Activated naive CD8-positive, alpha-beta T cell treated with anti-CD3 and anti-CD28 coated beads, Interleukin-2, amount 10 ng/mL, durations not matched to agents 7 days and 5 days (primary cell): ENCODE results near the gene SRBD1. TPM values are rescaled to one million over a fixed set of nuclear protein-coding genes. Genes with fewer than 3 reads are reported as not detected.

Experiments used
- ATAC-seq: fragments of 150-1000 bp; cut with Tn5 transposase; one replicate; pipeline ENCODE4 v1.10.0; 2021; ENCODE audit warnings: low read depth, moderate library complexity
- POLR2A ChIA-PET: fragments of 350-600 bp; sonication (Branson Sonifier 250); formaldehyde crosslinking; loops from one replicate; lab custom pipeline; 2021; ENCODE audit warnings: antibody characterized with exemption; lab: Charles Lee
- DNase-seq: peaks from one replicate; pipeline ENCODE4 v3.0.0; 2021
- H3K27ac Mint-ChIP-seq: one replicate; pipeline ENCODE4 v1.8.0; 2022; ENCODE audit warnings: mild to moderate bottlenecking, mixed read lengths
- H3K27me3 Mint-ChIP-seq: one replicate; pipeline ENCODE4 v1.8.0; 2022; ENCODE audit warnings: mild to moderate bottlenecking, moderate library complexity, mixed read lengths
- H3K36me3 Mint-ChIP-seq: one replicate; pipeline ENCODE4 v1.8.0; 2021; ENCODE audit warnings: mild to moderate bottlenecking, mixed read lengths
- H3K4me1 Mint-ChIP-seq: one replicate; pipeline ENCODE4 v1.8.0; 2021; ENCODE audit warnings: mixed read lengths
- H3K4me3 Mint-ChIP-seq: one replicate; pipeline ENCODE4 v1.8.0; 2022; ENCODE audit warnings: mild to moderate bottlenecking, moderate library complexity, mixed read lengths
- H3K9me3 Mint-ChIP-seq: one replicate; pipeline ENCODE4 v1.8.0; 2021; ENCODE audit warnings: mixed read lengths
- total RNA-seq, 2 experiments: library from RNA; stranded (reverse); gene quantifications; one replicate each; pipeline ENCODE4 v1.2.3, GENCODE V29; 2021

The SRBD1 gene
- total RNA-seq, 2 experiments from 2014 or later: 20.5 to 23.9 TPM

DNA sequence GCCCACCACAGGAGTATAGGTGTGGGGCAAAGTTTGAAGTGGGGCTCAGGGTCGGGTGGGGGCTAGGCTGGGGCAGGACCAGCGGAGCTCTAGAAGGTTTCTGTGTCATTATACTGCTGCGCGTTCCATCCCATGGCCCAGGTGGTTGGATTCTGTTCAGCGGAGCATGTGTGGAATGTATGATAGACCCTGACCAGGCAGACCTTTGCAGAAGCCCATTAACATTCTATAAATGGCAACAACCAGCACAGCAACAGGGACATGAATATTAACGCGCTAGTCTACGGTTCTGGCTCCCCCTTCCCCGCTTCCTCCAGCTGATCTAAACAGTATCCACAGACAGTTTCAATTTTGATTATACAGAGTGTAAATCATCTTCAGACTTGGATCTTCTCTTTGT lies 36.3 kb upstream of the SRBD1 start:
- H3K36me3 Mint-ChIP-seq: peaks cover 6% of the 10 kb centered on the region
- H3K9me3 Mint-ChIP-seq: no peaks in the 10 kb centered on the region
- peaks cover 12% of the 10 kb centered on the region for H3K4me1 Mint-ChIP-seq
- H3K27me3 Mint-ChIP-seq: peaks cover 14% of the 10 kb centered on the region
- no peak overlapping the region for H3K27ac Mint-ChIP-seq
- no peak for DNase-seq
- POLR2A ChIA-PET: interaction anchor here (0.6 kb wide), 1 partner anchor 980 kb away, joined by 5 read pairs; no protein-coding TSS in a partner anchor
- no peak overlapping the region for H3K4me3 Mint-ChIP-seq
- ATAC-seq: no peak

DNA sequence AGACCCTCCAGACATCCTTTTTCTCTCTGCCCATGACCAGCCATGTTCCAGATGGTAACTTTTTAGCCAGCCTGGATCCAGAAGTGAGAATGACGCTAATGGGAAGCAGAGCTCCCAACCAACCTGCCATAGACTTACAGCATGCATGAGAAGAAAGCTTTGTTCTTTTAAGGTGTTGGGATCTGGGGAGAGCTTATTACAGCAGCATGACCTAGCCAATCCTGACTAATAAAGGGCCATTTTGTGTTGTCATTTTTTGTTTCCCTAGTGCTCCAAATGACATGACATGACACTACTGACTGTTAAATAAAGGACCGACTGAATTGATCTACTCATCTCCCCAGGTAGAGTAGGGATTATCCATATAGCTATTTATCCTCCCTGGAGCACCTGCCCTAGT lies 35.2 kb upstream of the SRBD1 start:
- Mint-ChIP-seq H3K9me3 (no peaks in the 10 kb centered on the region), H3K4me3 (no peak overlapping the region), H3K27ac (no peak overlapping the region), H3K4me1 (peaks cover 17% of the 10 kb centered on the region), H3K27me3 (peaks cover 23% of the 10 kb centered on the region), H3K36me3 (peaks cover 6% of the 10 kb centered on the region)
- DNase-seq (no peak), ATAC-seq (no peak)
- POLR2A ChIA-PET: interaction anchor here (1.3 kb wide), 1 partner anchor 133 kb away, joined by 4 read pairs; no protein-coding TSS in a partner anchor

DNA sequence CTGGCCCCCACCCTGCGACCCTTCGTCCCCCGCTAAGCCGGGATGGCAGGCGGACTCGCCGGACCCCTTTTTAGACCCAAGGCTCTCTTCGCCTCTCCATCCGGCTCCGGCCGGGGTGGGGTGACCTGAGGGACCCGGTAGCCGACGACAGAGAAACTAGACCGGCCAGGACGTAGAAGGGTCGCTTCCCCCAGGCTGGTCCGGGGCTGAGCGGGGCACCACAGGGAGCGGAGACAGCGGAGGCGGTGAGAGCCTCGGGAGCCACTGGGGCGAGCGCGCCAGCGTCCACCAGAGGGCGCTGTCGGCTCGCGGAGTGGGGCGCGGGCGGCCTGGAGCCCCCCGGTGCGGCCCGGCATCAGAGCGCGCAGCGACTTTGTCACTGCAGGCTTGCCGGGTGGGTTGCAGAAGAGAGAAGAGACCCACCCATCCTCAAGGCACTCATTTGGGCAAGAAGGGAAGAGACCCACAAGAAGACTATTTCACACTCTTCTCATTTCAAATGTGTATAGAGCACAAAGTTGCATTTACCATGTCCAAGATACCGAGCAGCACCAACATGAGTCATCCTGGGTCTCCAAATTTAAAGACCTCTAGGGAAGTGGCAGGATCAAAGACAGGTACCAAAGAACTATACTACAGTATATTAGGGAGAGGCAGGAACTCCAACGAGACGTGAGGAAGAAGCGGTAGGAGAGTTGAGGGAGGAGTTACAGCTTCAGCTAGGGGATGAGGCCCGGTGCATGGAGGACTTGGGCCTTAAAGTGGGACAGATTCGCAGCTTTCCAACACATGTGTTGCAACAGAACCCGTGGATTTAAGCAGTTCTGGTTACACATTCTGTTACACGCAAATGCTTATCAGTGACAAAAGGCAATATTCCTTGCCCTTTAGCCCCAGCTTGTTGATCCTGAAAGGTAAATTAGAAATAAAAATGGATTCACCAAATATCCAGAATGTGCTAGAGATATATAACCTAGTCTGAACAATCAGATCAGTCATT lies 32.8 kb upstream of the SRBD1 start:
- Mint-ChIP-seq H3K4me3 (peak overlapping the region; percentile 72), H3K9me3 (no peaks in the 10 kb centered on the region), H3K27me3 (peaks cover 32% of the 10 kb centered on the region), H3K36me3 (peaks cover 4% of the 10 kb centered on the region), H3K4me1 (peaks cover 15% of the 10 kb centered on the region), H3K27ac (no peak overlapping the region)
- POLR2A ChIA-PET: interaction anchor here (1.1 to 1.3 kb wide), 2 partner anchors 76 to 135 kb away, joined by 3 to 4 read pairs; no protein-coding TSS in a partner anchor
- DNase-seq (peak; percentile 90), ATAC-seq (peak; percentile 98)

DNA sequence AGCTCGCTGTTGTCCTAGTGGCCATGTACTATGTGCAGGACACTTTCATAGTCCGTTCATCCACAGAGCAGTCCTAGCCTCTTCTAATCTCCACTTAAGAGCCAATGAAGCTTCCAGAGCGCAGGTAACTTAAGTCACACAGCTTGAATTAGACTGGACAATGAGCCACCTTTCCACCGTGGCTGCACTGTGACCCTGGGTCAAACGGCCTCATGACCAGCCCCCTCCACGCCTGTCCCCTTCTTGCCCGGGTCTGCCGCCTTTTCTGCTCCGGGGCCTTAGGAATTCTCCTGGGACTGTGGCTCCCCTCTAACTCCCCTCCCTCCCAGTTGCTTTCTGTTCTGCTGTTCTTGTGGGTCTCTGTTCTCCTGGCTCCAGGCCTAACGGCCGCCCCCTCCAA lies 32.0 kb upstream of the SRBD1 start:
- peaks cover 33% of the 10 kb centered on the region for H3K27me3 Mint-ChIP-seq
- H3K9me3 Mint-ChIP-seq: no peaks in the 10 kb centered on the region
- POLR2A ChIA-PET: interaction anchor here (1.3 kb wide), 1 partner anchor 135 kb away, joined by 4 read pairs; no protein-coding TSS in a partner anchor
- ATAC-seq (peak; percentile 29), DNase-seq (no peak)
- peak overlapping the region; percentile 72 for H3K4me3 Mint-ChIP-seq
- peaks cover 15% of the 10 kb centered on the region for H3K4me1 Mint-ChIP-seq
- peaks cover 2% of the 10 kb centered on the region for H3K36me3 Mint-ChIP-seq
- no peak overlapping the region for H3K27ac Mint-ChIP-seq

DNA sequence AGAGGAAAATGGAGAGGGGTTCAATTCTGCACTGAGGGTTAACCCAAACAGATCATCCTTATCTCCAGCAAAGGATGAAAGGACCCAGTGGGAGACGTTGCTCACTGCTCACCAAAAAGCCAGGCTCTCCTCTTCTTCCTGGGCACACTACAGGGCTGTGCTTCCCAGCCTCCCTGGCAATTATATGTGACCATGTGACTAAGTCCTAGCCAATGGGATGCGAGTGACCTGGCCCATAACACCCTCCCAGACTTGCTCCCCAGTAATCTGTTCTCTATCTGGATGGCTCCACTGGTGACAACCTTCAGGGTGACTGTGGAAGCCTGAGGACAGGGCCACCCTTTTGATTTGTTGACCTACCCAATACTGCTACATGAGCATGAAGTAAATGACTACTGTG lies 29.5 kb upstream of the SRBD1 start:
- no peaks in the 10 kb centered on the region for H3K36me3 Mint-ChIP-seq
- H3K4me3 Mint-ChIP-seq: no peak overlapping the region
- H3K9me3 Mint-ChIP-seq: no peaks in the 10 kb centered on the region
- POLR2A ChIA-PET: no interaction called here
- peaks cover 48% of the 10 kb centered on the region for H3K27me3 Mint-ChIP-seq
- H3K27ac Mint-ChIP-seq: no peak overlapping the region
- ATAC-seq: no peak
- DNase-seq: no peak
- peaks cover 18% of the 10 kb centered on the region for H3K4me1 Mint-ChIP-seq

DNA sequence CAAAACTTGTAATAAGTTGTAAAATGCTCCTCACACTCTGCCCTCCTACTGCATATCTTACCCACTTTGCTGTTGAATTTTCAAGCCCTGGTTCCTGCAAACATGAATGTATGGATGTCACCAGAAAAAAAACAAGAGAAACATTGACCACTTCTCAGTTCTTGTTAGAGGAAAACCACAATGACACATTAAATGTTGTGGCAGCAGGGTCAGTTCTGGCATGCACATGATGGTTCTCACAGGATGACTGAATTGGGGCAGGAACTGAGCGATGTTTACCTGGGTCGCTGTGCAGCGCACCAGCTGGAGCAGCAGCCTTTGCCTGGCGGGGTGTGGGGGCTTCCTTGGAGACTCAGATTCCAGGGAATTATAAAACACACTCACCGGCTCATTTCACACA lies 26.4 kb upstream of the SRBD1 start:
- Mint-ChIP-seq H3K4me1 (peaks cover 18% of the 10 kb centered on the region), H3K27me3 (peaks cover 58% of the 10 kb centered on the region), H3K4me3 (no peak overlapping the region), H3K27ac (no peak overlapping the region), H3K36me3 (no peaks in the 10 kb centered on the region), H3K9me3 (no peaks in the 10 kb centered on the region)
- no peak for ATAC-seq
- no peak for DNase-seq
- POLR2A ChIA-PET: no interaction called here

DNA sequence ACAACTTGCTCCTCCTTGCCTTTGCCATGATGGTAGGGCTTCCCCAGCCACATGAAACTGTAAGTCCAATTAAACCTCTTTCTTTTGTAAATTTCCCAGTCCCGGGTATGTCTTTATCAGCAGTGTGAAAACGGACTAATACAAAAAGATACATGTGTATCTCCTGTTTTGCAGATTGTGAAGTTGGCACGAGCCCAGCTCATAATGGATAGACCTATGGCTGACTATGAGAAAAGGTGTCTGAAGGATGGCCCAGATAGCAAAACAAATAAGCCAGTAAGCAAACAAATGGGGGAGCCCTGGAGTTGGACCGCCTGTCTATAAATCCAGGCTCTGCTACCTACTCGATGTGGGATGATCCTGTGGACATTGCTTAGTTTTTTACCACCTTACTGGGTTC lies 24.9 kb upstream of the SRBD1 start:
- DNase-seq: no peak
- H3K4me1 Mint-ChIP-seq: peaks cover 10% of the 10 kb centered on the region
- no peak overlapping the region for H3K4me3 Mint-ChIP-seq
- POLR2A ChIA-PET: no interaction called here
- no peaks in the 10 kb centered on the region for H3K9me3 Mint-ChIP-seq
- no peaks in the 10 kb centered on the region for H3K36me3 Mint-ChIP-seq
- no peak for ATAC-seq
- H3K27me3 Mint-ChIP-seq: peaks cover 59% of the 10 kb centered on the region
- no peak overlapping the region for H3K27ac Mint-ChIP-seq

DNA sequence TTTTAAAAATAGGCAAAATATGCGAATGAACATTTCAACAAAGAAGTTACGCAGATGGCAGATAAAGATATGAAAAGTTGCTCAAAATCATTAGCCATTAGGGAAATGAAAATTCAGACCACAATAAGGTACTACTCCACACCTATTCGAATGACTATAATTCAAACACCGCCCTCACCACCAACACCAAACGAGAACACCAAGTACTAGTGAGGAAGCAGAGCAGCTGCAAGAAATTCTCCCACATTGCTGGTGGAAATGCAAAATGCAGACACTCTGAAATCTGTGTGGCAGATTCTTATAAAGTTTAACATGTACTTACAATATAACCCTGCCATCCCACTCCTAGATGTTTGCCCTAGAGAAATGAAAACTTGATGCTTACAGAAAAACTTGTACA lies 23.2 kb upstream of the SRBD1 start:
- no peak for DNase-seq
- H3K9me3 Mint-ChIP-seq: no peaks in the 10 kb centered on the region
- no peak overlapping the region for H3K4me3 Mint-ChIP-seq
- H3K36me3 Mint-ChIP-seq: no peaks in the 10 kb centered on the region
- H3K27ac Mint-ChIP-seq: no peak overlapping the region
- H3K27me3 Mint-ChIP-seq: peaks cover 60% of the 10 kb centered on the region
- no peak for ATAC-seq
- peaks cover 6% of the 10 kb centered on the region for H3K4me1 Mint-ChIP-seq
- POLR2A ChIA-PET: no interaction called here

DNA sequence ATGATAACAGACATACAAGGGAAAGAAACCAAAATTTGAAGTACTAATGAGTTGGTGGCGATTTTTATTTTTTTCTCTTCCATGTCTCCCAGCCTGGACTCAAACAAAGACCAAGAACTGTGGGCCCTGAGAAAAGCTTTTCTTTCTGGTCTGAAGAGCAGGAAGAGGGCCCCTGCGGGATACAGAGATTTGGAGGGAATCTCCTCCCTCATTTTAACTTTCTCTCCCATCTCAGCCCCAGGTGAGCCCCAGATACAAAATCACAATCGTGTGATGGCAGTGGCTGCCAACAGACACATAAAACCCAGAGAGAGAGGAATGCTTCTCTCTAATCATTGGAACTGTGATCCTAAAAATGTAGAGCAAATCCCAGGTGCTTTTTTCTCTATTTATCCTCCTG lies 20.9 kb upstream of the SRBD1 start:
- ATAC-seq: no peak
- no peaks in the 10 kb centered on the region for H3K36me3 Mint-ChIP-seq
- no peaks in the 10 kb centered on the region for H3K9me3 Mint-ChIP-seq
- H3K27me3 Mint-ChIP-seq: peaks cover 65% of the 10 kb centered on the region
- no peak overlapping the region for H3K27ac Mint-ChIP-seq
- POLR2A ChIA-PET: no interaction called here
- no peak overlapping the region for H3K4me3 Mint-ChIP-seq
- no peak for DNase-seq
- no peaks in the 10 kb centered on the region for H3K4me1 Mint-ChIP-seq

DNA sequence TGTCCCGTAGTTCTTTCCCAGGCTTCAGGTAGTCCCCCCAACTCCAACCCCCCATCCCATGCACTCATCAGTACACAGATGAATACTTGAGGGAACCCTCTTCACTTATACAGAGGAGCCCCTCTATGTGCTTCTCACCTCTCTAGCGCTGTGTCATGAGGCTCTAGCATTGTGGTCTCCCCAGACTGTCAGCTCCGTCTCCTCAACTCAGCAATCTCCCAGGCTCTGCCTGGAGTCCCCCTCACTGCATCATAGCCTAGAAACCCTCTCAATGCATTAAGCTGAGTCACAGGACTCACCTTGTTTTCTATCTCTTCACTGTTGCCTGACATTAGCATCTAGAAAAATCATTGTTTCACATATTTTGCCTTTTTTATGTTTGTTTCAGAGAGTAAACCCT lies 20.3 kb upstream of the SRBD1 start:
- peaks cover 66% of the 10 kb centered on the region for H3K27me3 Mint-ChIP-seq
- POLR2A ChIA-PET: no interaction called here
- ATAC-seq: no peak
- no peaks in the 10 kb centered on the region for H3K4me1 Mint-ChIP-seq
- no peak overlapping the region for H3K27ac Mint-ChIP-seq
- no peaks in the 10 kb centered on the region for H3K9me3 Mint-ChIP-seq
- no peak overlapping the region for H3K4me3 Mint-ChIP-seq
- no peaks in the 10 kb centered on the region for H3K36me3 Mint-ChIP-seq
- DNase-seq: no peak

DNA sequence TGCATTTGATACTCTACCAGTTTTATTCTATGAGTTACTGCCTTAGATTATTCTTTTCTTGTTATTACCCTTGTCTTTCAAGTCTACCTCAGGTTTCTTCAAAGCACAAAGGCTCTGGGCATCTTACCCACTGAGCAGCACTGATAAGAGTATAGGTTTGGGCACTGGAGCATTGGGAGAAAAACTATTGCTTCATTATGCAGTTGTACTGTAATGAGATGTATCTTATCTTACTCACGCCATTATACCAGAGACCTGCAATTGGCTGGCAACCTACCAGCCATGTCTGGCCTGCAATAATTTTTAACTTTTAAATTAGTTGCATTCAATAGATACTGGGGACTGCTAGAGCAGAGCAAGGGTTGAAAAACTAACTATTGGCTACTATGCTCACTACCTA lies 18.9 kb upstream of the SRBD1 start:
- DNase-seq (no peak), ATAC-seq (no peak)
- Mint-ChIP-seq H3K9me3 (no peaks in the 10 kb centered on the region), H3K27ac (no peak overlapping the region), H3K4me1 (no peaks in the 10 kb centered on the region), H3K27me3 (peaks cover 66% of the 10 kb centered on the region), H3K36me3 (no peaks in the 10 kb centered on the region), H3K4me3 (no peak overlapping the region)
- POLR2A ChIA-PET: no interaction called here

DNA sequence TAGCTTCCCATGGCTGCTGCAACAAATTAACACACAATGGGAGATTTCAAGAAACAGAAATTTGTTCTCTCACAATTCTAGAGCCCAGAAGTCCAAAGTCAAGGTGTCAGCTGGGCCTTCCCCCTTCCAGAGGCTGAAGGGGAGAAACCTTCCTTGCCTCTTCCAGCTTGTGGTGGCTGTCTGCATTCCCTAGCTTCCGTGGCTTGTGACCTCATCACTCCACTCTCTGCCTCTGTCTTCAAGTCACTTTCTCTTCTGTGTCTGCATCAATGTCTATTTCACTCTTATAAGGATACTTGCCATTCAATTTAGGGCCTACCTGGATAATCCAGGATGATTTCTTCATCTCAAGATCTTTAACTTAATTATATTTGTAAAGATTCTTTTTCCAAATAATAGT lies 16.8 kb upstream of the SRBD1 start:
- Mint-ChIP-seq H3K4me3 (no peak overlapping the region), H3K27me3 (peaks cover 61% of the 10 kb centered on the region), H3K27ac (no peak overlapping the region), H3K36me3 (no peaks in the 10 kb centered on the region), H3K9me3 (no peaks in the 10 kb centered on the region), H3K4me1 (no peaks in the 10 kb centered on the region)
- no peak for ATAC-seq
- POLR2A ChIA-PET: interaction anchor here (0.8 kb wide), 1 partner anchor 22 kb away, joined by 3 read pairs; no protein-coding TSS in a partner anchor
- DNase-seq: no peak

DNA sequence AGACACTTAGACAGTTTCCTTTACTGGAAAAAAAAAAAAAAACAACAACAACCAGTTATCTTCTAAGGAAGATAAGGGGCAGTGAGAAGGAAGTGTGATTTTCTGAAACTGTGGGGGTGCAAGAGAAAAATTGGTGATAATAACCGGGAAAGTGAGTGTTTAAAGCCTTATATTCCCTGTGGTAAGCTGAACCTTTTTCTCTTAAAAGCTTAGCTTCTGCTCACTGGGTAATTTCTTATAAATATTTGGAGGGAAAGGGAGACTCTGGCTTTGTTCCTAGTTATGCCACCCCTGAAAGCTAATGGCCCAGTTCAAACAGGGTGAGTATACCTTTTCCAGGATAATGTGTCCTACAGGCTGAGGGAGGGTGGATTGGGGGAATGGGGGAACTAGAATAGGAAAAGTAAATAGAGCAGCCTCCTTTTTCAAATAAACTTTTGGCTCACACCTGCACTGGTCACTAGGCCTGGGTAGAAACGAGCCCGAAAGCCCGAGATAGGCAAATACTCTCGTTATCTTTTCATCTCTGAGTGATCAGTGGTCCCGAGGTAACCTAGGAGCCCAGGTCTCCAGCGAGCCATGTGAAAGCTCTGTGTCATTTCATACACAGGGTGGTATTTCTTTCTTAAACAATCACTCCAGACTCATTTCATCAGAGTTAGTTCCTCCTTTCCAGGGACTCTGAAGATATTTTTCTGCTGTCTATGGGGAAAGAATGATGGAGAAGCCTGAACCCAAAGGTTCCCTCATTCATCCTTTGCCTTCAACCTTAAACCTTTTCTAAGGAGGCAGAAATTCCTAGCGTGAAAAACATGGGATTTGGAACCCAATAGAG lies 15.5 kb upstream of the SRBD1 start:
- ATAC-seq (no peak), DNase-seq (no peak)
- Mint-ChIP-seq H3K27ac (no peak overlapping the region), H3K4me1 (no peaks in the 10 kb centered on the region), H3K9me3 (no peaks in the 10 kb centered on the region), H3K36me3 (no peaks in the 10 kb centered on the region), H3K4me3 (no peak overlapping the region), H3K27me3 (peaks cover 53% of the 10 kb centered on the region)
- POLR2A ChIA-PET: interaction anchor here (0.6 kb wide), 1 partner anchor 309 kb away, joined by 4 read pairs; no protein-coding TSS in a partner anchor
